HG03457 (cell line): ENCODE results near the gene CUTC.

Source experiments
- ATAC-seq: cut with Tn5 transposase; IDR thresholded peaks from one replicate; pipeline ENCODE4 v1.9.1; 2021; ENCODE audit warnings: moderate number of reproducible peaks; ENCODE audit not compliant: unreplicated experiment

CUTC gene

DNA sequence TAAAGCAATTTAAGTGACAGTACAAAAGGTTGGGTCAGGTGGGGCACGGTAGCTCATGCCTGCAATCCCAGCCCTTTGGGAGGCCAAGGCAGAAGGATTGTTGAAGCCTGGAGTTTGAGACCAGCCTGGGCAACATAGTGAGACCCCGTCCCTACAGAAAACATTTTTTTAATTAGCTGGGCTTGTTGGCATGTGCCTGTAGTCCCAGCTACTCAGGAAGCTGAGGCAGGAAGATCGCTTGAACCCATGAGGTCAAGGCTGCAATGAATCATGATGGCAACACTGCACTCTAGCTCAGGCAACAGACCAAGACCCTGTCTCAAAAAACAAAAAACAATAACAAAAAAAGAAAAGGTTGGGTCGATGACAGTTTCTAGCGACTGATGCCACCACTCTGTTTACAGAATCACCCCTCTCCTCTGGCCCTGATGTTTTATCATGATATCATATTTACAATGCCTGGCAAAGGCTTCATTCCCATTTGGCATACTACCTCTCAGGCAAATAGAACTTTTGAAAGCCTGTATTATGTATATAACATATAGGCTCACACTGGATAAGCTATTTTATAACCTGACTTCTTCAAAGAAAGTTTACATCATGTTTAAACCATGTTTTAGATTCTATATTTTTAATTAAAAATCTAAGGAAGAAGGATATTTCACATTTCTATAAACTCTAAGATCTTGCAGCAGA lies 49.8 kb downstream of the CUTC start:
- ATAC-seq: no peak

DNA sequence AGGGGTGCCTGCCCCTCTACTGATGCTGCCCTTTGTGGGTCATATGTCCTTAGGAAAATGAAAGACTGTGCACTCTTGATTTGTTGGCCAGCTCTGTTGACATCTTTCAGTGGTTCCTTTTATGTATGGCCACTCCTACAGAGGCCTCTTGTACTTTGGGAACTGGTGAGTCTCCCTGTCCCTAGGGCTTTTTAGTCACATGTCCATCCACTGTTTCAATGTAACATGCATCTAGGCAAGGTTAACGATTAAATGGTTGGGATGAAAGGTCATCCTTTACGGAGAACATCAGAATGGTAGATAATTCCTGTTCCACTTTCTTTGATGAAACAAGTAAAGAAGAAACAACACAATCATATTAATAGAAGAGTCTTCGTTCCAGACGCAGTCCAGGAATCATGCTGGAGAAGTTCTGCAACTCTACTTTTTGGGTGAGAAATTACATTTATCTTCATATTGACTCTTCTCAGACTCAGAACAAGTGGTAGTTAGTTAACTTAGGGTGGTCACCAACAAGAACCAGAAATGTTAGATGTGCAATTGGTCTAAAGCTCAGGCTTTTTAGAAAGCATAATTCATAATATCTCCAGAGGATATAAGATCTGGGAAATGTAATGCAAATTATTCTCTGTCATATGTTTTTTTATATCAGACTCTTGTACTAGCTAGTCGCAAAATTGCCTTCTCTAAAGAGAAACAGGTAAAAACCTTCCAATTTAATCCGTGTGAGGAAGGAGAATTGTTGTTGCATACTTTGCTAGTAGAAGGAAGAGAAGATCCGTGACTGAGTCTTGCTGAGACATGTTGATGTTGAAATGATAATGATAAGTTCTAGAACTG lies 50.6 kb downstream of the CUTC start, which contains the start of gene ABCC2:
Gene ABCC2 (plus strand): TSS at position 194 of the 840 bp plus-strand sequence. CDS start 205 bp downstream, at position 399.
- no peak for ATAC-seq

DNA sequence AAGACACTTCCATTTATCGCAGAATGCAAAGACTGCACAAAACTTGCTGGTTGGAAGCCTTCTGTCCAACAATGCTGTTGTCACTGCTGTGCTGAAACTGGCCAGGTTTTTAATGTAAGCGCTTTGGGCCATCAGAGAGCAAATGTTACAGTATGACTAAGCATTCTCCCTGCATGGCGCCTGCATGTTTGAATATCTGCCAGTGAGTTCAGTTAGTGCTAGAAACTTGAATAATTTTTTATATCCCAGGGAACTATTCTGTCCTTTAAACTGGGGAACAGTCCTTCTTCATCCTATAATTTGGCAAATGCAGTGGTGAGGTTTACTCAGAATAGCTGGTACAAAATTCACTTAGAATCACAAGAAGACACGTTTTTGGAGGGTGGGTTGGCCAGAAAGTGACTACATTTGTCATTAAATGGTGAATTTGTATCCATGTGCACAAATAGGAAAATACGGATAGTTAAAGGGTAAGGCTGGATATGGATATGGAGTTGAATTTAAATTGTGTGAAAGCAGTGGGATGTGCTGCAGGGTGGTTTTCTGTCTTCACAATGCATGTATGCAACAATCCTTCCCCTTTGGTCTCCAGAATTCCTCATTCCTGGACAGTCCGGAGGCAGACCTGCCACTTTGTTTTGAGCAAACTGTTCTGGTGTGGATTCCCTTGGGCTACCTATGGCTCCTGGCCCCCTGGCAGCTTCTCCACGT lies 52.1 kb downstream of the CUTC start:
- no peak for ATAC-seq

DNA sequence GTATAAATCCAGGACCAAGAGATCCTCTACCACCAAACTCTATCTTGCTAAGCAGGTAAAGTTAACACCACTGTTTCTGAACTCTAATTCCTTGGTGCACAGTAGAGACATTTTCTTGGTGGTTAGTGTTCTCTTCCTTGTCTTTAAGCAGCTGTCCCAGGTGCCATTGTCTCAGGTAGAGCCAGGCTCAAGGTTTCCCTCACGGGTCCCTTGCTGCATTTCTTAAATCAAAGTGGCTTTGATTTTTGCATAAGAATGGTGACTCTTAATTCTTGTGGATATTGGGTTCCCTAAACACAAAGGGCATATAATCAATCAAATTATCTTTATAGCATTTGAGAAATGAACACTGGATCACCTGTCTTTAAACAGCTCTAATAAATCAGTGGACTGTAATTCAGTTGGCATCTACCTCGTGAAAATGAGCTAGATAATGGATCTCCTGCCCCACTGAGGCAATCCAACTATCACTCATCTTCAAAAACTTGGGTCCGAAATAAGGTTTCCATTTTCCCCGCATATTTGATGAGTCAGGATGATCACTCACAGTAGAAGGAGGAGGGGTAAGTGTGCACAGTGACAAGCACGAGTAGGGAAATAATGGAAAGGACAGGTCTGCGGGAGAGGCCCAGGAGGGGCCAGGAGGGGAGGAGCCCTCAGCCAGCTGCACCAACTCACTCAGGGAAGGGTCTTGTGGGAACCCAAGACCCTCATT lies 52.9 kb downstream of the CUTC start:
- ATAC-seq: no peak

DNA sequence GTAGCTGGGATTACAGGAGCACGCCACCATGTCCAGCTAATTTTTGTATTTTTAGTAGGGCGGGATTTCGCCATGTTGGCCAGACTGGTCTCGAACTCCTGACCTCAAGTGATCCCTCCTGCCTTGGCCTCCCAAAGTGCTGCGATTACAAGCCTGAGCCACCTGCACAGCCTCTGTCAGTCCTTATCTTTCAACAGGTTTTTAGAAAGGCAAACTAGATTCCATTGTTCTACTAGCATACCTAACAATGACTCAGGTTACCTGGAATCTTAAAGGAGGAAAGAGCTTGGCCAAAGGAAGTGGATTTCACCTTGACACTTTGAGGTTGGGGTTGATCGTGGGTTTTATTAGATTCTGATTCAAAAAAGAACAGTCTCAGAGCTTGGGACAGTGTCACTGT lies 53.6 kb downstream of the CUTC start:
- no peak for ATAC-seq

DNA sequence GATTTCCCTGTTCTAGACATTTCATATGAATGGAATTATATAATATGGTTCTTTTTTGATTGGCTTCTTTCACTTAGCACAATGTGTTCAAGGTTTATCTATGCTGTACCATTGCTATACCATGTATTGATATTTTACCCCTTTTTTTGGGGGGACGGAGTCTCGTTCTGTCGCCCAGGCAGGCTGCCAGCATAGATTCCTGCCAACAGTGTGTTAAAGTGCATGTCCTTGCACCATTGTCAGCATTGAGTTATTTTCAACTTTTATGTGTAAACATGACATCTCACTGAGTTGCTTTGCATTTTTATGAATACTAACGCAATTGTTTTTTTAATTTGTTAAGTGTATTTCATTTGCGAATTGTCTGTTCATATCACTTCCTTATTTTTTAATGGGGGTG lies 55.3 kb downstream of the CUTC start:
- no peak for ATAC-seq

DNA sequence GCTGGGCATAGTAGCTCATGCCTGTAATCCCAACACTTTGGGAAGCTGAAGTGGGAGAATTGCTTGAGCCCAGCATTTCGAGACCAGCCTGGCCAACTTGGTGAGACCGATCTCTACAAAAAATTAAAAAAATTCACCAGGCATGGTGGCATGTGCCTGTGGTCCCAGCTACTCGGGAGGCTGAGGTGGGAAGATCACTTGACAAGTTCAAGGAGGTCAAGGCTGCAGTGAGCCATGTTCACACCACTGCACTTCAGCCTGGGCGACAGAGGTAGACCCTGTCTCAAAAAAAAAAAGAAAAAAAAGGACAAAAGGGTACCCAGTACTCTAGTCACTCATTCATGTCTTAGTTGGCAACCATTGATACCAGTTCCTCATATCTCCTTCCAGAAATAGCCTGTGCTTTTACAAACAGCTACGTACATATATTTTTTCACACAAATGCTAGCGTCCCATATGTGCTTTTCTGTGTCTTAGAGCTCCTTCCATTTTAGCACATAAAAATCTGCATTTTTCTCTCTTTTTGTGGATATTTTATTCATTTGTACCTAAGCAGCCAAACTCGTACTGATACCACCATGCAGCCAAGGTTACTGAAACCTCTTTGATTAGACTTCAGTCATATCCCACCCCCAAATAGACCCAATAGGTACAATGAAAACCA lies 55.9 kb downstream of the CUTC start:
- no peak for ATAC-seq

DNA sequence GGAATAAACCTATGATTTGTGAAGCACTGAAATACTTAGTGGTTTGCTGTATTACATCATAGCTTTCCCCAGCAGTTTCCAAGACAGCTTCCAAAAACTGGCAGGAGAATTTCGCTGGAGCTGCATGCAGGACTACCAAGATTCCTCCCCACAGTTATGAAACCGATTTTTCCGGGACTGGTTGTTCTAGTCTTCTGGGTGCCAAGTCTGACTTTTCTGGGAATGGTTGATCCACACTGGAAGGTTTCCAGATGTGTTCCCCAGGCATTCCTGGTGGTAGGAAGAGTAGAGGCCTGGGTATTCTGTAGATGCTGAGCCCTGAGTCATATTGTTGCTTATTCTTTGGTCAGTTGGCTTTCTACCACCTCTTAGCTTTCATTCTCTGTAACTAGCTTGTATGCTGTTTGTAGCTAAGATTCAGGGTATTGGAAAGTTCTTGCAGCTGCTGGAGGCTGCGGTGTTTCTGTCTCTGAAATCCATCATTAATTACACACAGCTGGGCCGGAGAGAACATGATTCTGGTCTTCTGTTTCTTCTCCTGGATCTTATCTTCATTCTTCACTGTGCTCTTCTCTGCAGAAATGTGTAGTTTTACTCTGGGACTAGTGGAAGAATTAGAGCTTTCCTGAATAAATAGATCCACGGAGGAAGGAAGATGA lies 56.7 kb downstream of the CUTC start:
- ATAC-seq: no peak

DNA sequence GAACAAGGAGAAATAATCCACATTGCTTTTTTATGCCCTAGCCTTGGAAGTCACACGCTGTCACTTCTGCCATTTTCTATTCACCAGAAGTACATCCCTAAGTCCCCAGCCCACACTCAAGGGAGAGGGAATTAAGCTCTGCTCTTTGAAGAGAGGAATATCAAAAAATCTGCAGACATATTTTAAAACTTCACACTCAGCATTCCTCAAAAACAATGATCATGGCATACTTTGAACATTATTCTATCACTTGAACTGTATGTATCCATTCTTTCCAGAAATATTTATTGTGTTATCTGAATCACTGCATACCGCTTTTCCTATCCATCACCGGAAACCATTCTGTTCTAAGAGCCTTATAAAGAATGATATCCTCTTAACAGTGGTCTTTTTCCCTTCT lies 59.8 kb downstream of the CUTC start:
- no peak for ATAC-seq

DNA sequence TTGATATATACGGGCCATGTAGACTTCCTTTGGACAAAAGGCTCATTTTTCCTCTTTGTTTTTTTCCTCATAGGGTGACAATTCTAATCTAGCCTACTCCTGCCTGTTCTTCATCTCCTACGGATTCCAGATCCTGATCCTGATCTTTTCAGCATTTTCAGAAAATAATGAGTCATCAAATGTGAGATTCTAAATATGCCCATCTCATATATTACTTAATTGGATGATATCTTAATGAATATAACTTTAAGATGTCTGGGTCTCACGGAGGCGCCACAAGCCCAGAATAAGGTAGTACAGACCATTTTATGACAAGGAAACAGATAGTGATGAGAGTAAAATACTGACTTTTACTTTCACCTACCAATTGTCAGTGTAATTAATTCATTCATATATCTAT lies 61.8 kb downstream of the CUTC start:
- ATAC-seq: no peak

DNA sequence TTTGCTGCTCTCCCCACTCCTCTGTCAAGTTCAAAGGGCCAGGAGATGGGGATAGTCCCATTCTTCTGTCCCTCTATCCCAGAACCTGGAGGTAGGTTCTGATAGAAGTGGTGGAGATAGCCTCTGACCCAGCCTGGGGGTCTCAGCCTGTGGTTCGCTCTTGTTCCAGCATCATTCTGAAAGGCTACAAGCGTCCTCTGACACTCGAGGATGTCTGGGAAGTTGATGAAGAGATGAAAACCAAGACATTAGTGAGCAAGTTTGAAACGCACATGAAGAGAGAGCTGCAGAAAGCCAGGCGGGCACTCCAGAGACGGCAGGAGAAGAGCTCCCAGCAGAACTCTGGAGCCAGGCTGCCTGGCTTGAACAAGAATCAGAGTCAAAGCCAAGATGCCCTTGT lies 64.9 kb downstream of the CUTC start:
- ATAC-seq: no peak

DNA sequence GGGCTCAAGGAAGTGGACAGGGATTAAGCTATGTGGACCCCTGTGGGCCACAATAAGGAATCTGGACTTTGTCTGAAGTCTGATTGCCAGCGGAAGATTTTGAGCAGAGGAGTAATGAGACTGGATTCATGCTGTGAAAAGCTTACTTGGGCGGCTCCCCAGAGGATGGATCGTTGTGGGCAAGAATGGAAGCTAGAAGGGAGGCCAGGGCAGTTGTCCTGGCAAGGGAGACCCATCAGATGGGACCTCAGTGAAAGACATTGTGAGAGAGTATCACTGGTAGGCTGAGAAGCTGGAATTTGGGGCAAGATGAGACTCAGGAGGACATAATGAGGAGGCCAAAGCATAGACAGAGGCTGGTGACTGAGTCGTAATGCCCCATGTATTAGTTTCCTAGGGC lies 66.0 kb downstream of the CUTC start:
- no peak for ATAC-seq

DNA sequence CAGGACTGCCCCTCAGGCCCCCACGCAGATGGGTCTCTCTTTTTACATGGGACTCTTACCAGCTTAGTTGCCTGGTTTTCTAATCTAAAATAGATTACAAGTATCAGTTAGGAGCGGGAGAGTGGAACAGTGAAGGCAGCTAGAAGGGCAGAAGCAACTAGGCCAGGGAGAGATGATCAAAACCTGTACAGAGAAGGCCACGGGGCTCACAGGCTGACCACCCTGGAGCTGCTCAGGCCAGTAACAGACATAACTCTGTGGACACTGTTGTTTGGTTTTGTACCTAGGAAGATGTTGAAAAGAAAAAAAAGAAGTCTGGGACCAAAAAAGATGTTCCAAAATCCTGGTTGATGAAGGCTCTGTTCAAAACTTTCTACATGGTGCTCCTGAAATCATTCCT lies 66.9 kb downstream of the CUTC start:
- no peak for ATAC-seq

DNA sequence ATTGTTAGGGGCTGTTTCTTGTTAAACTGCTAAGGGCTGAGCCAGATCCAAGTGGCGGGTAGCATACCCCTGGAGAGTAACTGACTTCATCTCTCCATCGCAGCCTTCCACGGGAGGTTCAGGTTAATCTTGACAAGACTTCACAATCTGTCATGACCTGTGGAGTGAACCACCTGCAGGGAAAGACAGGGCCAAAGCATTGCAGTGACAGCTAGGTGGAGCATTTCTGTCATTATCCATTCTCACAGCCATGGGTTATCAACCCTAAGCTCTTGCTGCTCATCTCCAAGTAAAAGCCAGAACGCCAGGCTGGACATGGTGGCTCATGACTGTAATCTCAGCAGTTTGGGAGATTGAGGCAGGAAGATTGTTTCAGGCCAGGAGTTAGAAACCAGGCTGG lies 67.6 kb downstream of the CUTC start:
- no peak for ATAC-seq

DNA sequence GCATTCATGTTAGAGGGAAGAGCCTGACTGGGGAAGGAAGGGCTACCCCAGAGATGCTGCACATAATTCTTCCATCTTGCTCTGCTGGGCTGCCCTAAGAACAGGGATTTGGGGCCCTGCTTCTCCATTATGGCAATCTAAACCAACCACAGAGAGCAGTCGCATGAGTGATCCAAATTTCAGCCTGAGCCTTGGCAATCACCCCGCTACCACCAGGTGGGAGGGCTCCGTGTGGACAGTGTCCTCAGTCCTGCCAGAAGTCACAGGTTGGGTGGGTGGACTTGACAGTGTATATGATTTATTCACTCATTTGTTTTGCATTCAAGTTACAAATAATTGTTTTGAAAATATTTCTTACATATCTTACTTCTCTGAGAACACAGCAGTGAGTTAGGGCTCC lies 72.4 kb downstream of the CUTC start:
- no peak for ATAC-seq

DNA sequence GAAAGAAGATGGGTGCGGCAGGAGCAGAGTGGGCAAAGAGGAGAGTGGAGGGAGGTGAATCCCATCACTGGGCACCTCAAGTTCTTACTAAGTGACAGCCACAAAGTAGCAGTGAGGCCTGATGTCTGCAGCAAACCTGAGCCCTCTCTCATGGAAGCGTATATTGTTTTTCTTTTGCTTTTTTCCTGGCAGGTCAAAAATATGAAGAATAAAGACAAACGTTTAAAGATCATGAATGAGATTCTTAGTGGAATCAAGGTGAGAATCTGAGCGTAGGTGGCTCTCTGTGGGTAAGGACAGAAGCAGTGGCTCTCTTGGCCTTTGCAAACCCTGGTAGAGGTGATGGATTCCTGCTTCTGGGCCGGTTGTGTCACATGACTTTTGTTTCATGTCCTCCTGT lies 73.2 kb downstream of the CUTC start:
- no peak for ATAC-seq
